Upper lobe of left lung (tissue), 4 donors: Measurements from ENCODE around the gene NLGN1.

ENCODE experiments used
- CTCF ChIP-seq, 6 experiments: fragments of 450-650 bp in 4 of 6; fragments of 200-600 bp in 2 of 6; sonication (generic) in 2 of 6; IDR thresholded peaks; one replicate each; pipeline ENCODE4 v1.5.1; 2016 to 2019; ENCODE audit warnings: antibody characterized with exemption in 6 of 6
- POLR2A ChIP-seq, 4 donors: fragments of 450-650 bp; IDR thresholded peaks; one replicate each; pipeline ENCODE4 v1.5.1; 2016 to 2017; ENCODE audit warnings: antibody characterized with exemption in 4 of 4, mild to moderate bottlenecking in 2 of 4
- POLR2AphosphoS5 ChIP-seq, 2 donors: sonication (generic); formaldehyde crosslinking; IDR thresholded peaks; one replicate each; pipeline ENCODE4 v1.5.1; 2017; ENCODE audit warnings: antibody characterized with exemption in 2 of 2

DNA sequence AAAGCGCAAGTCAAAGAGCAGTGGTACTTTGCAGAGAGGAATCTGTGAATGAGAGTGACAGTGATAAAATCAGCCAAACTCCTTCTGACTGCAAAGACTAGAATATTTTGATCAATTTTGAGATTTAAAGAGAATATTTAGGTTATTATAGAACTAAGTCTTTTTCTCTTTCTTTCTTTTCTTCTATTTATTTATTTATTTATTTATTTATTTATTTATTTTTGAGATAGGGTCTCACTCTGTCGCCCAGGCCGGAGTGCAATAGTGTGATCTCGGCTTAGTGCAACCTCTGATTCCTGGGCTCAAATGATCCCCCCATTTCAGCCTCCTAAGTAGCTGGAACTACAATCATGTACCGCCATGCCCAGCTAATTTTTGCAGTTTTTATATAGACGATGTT is 857.9 kb downstream of the NLGN1 start:
- TF ChIP-seq POLR2A (IDR thresholded peaks at IDR 0.05): no peak
- no peak for TF ChIP-seq CTCF (IDR thresholded peaks at IDR 0.05)
- TF ChIP-seq POLR2AphosphoS5 (IDR thresholded peaks at IDR 0.05): no peak
